Naive thymus-derived CD8-positive, alpha-beta T cell (primary cell): ENCODE results near the gene IPO7. TPM values are rescaled to one million over a fixed set of nuclear protein-coding genes. Genes with fewer than 3 reads are reported as not detected.
A peak's percentile ranks its signal among the peaks of the same experiment; 100 is the strongest.
"Not testable (repeated sequence)": the region's sequence is repeated elsewhere in the genome, so short reads cannot be mapped to it uniquely, and the experiment has no call there.

ENCODE experiments used
- ATAC-seq, 2 donors: fragments of 150-1000 bp; cut with Tn5 transposase in 1 of 2; sonication (Bioruptor Pico), chemical (Tn5 transposase) in 1 of 2; 1 replicate in 1 of 2; 2 replicates in 1 of 2; pipeline ENCODE4 v1.10.0; 2021; ENCODE audit warnings: mild to moderate bottlenecking in 2 of 2, moderate library complexity in 2 of 2
- POLR2A ChIA-PET: fragments of 350-600 bp; sonication (Branson Sonifier 250); formaldehyde crosslinking; loops from one replicate; lab custom pipeline; 2021; ENCODE audit warnings: antibody characterized with exemption; lab: Charles Lee
- DNase-seq, 10 donors: peaks; one replicate each; pipeline versions ENCODE4 v3.0.0 to v3.0.0-alpha.2; 2020 to 2022
- H3K27ac Mint-ChIP-seq, 10 donors: one replicate each; pipeline ENCODE4 v1.8.0; 2020 to 2022; ENCODE audit warnings: mild to moderate bottlenecking in 10 of 10, mixed read lengths in 10 of 10, moderate library complexity in 4 of 10, inconsistent platforms in 1 of 10
- H3K27me3 Mint-ChIP-seq, 5 donors: one replicate each; pipeline ENCODE4 v1.8.0; 2021 to 2022; ENCODE audit warnings: mixed read lengths in 5 of 5
- H3K36me3 Mint-ChIP-seq, 3 donors: one replicate each; pipeline ENCODE4 v1.8.0; 2020 to 2022; ENCODE audit warnings: mixed read lengths in 3 of 3, mild to moderate bottlenecking in 2 of 3, inconsistent platforms in 1 of 3
- H3K4me1 Mint-ChIP-seq, 4 donors: one replicate each; pipeline ENCODE4 v1.8.0; 2021 to 2022; ENCODE audit warnings: mixed read lengths in 4 of 4
- H3K4me3 Mint-ChIP-seq, 10 donors: one replicate each; pipeline ENCODE4 v1.8.0; 2020 to 2022; ENCODE audit warnings: mild to moderate bottlenecking in 10 of 10, mixed read lengths in 10 of 10, moderate library complexity in 6 of 10, inconsistent platforms in 1 of 10
- H3K9me3 Mint-ChIP-seq, 9 donors: one replicate each; pipeline ENCODE4 v1.8.0; 2020 to 2022; ENCODE audit warnings: mixed read lengths in 9 of 9, mild to moderate bottlenecking in 3 of 9, inconsistent platforms in 1 of 9, moderate library complexity in 1 of 9
- polyA plus RNA-seq, 3 donors: library from polyadenylated mRNA; unstranded; fragments of 300-500 nt; fragmentation: Illumina TruSeq; gene quantifications; one replicate each; pipeline ENCODE4 v1.2.3, GENCODE V29; 2021
- total RNA-seq, 8 experiments: library from RNA in 2 of 8; stranded (reverse) in 2 of 8; gene quantifications; one replicate each; pipeline ENCODE4 v1.2.3 and lab custom pipeline; 2021 to 2026

Gene IPO7
- total RNA-seq (10 to 100 TPM; 66.9 to 73.7 TPM), polyA plus RNA-seq (10 to 100 TPM in 1 of 3 donors, 1 to 10 TPM in 2; 3.7 to 11.2 (median 5.9) TPM), total RNA-seq (lab: John Stamatoyannopoulos, UW) (115 to 395 (median 145) reads per million in 6 experiments)

- H3K4me3 Mint-ChIP-seq = peak within 1 kb of the TSS; percentile 90 to 97 (median 96)
- H3K4me1 Mint-ChIP-seq = peaks cover 10 to 41% (median 39%) of the 10 kb centered on the region in 4 donors
- H3K9me3 Mint-ChIP-seq = no peaks in the 10 kb centered on the region
- peak; percentile 75 to 91 (median 84) for DNase-seq
- H3K27me3 Mint-ChIP-seq = no peaks in the 10 kb centered on the region
- H3K36me3 Mint-ChIP-seq = peaks cover 0 to 19% (median 2%) of the 10 kb centered on the region in 3 donors
- peak; percentile 98 to 99 for ATAC-seq
- POLR2A ChIA-PET = interaction anchor here (0.9 to 2.5 kb wide), 11 partner anchors 10 to 702 kb away, joined by 3 to 22 read pairs (median 4); partner anchors contain the start of genes RPL27A, TMEM41B, TRIM66 and ZNF143
- peak within 1 kb of the TSS; percentile 81 to 98 (median 94) for H3K27ac Mint-ChIP-seq
Observed at GRCh38 chr11:9384535-9385326, at the start of gene IPO7. Gene IPO7 (plus strand): TSS chr11:9384652. CDS start chr11:9384764, 112 bp downstream.

GRCh38 chr11:9341638-9342178 lies 42.7 kb upstream of the IPO7 start:
- DNase-seq (no peak), ATAC-seq (no peak)
- no peaks in the 10 kb centered on the region for H3K27me3 Mint-ChIP-seq
- POLR2A ChIA-PET = no interaction called here
- H3K4me1 Mint-ChIP-seq = peaks cover 8 to 12% (median 11%) of the 10 kb centered on the region in 4 donors
- H3K4me3 Mint-ChIP-seq = no peak overlapping the region
- H3K27ac Mint-ChIP-seq = no peak overlapping the region
- H3K36me3 Mint-ChIP-seq = no peaks in the 10 kb centered on the region
- no peaks in the 10 kb centered on the region for H3K9me3 Mint-ChIP-seq

- H3K4me1 Mint-ChIP-seq = peaks cover 17 to 34% (median 26%) of the 10 kb centered on the region in 4 donors
- no peaks in the 10 kb centered on the region for H3K27me3 Mint-ChIP-seq
- H3K4me3 Mint-ChIP-seq = no peak overlapping the region
- peak in 1 of 10 donors; percentile 6 for DNase-seq
- ATAC-seq = peak in 1 of 2 donors; percentile 58
- H3K27ac Mint-ChIP-seq = peak overlapping the region in 8 of 10 donors; percentile 5 to 54 (median 30)
- no peaks in the 10 kb centered on the region for H3K36me3 Mint-ChIP-seq
- POLR2A ChIA-PET = no interaction called here
- peaks cover 0 to 3% (median 0%) of the 10 kb centered on the region in 9 donors for H3K9me3 Mint-ChIP-seq
Observed at GRCh38 chr11:9344061-9344680, 40.3 kb upstream of the IPO7 start.

GRCh38 chr11:9347100-9347499 lies 37.4 kb upstream of the IPO7 start:
- Mint-ChIP-seq H3K9me3 (peaks cover 0 to 3% (median 0%) of the 10 kb centered on the region in 9 donors), H3K4me3 (peak overlapping the region in 4 of 10 donors; percentile 0 to 8 (median 3)), H3K27me3 (peaks cover 0 to 3% (median 0%) of the 10 kb centered on the region in 5 donors), H3K36me3 (no peaks in the 10 kb centered on the region), H3K27ac (peak overlapping the region in 4 of 10 donors; percentile 7 to 48 (median 18)), H3K4me1 (peaks cover 19 to 35% (median 26%) of the 10 kb centered on the region in 4 donors)
- POLR2A ChIA-PET = interaction anchor here (0.7 kb wide), 1 partner anchor 40 kb away, joined by 3 read pairs; no protein-coding TSS in a partner anchor
- ATAC-seq (peak; percentile 41 to 82), DNase-seq (peak in 4 of 10 donors; percentile 10 to 25 (median 14))

GRCh38 chr11:9347779-9348178 lies 36.7 kb upstream of the IPO7 start:
- Mint-ChIP-seq H3K4me1 (peaks cover 19 to 35% (median 26%) of the 10 kb centered on the region in 4 donors), H3K27ac (peak overlapping the region in 1 of 10 donors; percentile 27), H3K4me3 (peak overlapping the region in 1 of 10 donors; percentile 30)
- not testable (repeated sequence) for H3K36me3 Mint-ChIP-seq, H3K9me3 Mint-ChIP-seq, ATAC-seq, DNase-seq, H3K27me3 Mint-ChIP-seq
- POLR2A ChIA-PET = interaction anchor here (0.6 to 0.7 kb wide), 2 partner anchors 40 to 112 kb away, joined by 3 to 4 read pairs; no protein-coding TSS in a partner anchor

- DNase-seq = no peak
- POLR2A ChIA-PET = interaction anchor here (1.0 kb wide), 1 partner anchor 58 kb away, joined by 3 read pairs; no protein-coding TSS in a partner anchor
- H3K4me3 Mint-ChIP-seq = no peak overlapping the region
- peaks cover 0 to 3% (median 0%) of the 10 kb centered on the region in 9 donors for H3K9me3 Mint-ChIP-seq
- H3K27ac Mint-ChIP-seq = peak overlapping the region in 1 of 10 donors; percentile 62
- H3K4me1 Mint-ChIP-seq = peaks cover 11 to 23% (median 16%) of the 10 kb centered on the region in 4 donors
- ATAC-seq = no peak
- peaks cover 0 to 3% (median 0%) of the 10 kb centered on the region in 5 donors for H3K27me3 Mint-ChIP-seq
- H3K36me3 Mint-ChIP-seq = no peaks in the 10 kb centered on the region
Observed at GRCh38 chr11:9351321-9351881, 33.1 kb upstream of the IPO7 start.

- peaks cover 0 to 3% (median 0%) of the 10 kb centered on the region in 4 donors for H3K4me1 Mint-ChIP-seq
- no peaks in the 10 kb centered on the region for H3K36me3 Mint-ChIP-seq
- no peaks in the 10 kb centered on the region for H3K9me3 Mint-ChIP-seq
- POLR2A ChIA-PET = interaction anchor here (0.6 kb wide), 1 partner anchor 28 kb away, joined by 3 read pairs; no protein-coding TSS in a partner anchor
- DNase-seq (no peak), ATAC-seq (no peak)
- no peak overlapping the region for H3K4me3 Mint-ChIP-seq
- H3K27me3 Mint-ChIP-seq = no peaks in the 10 kb centered on the region
- H3K27ac Mint-ChIP-seq = no peak overlapping the region
Observed at GRCh38 chr11:9357041-9357440, 27.4 kb upstream of the IPO7 start.

GRCh38 chr11:9360862-9361622 lies 23.4 kb upstream of the IPO7 start:
- peaks cover 0 to 31% (median 9%) of the 10 kb centered on the region in 4 donors for H3K4me1 Mint-ChIP-seq
- DNase-seq, ATAC-seq, H3K4me3 Mint-ChIP-seq, H3K9me3 Mint-ChIP-seq, H3K36me3 Mint-ChIP-seq, H3K27me3 Mint-ChIP-seq, H3K27ac Mint-ChIP-seq, POLR2A ChIA-PET: not testable (repeated sequence)

GRCh38 chr11:9362393-9362863 lies 22.0 kb upstream of the IPO7 start:
- H3K27me3 Mint-ChIP-seq = no peaks in the 10 kb centered on the region
- H3K36me3 Mint-ChIP-seq = no peaks in the 10 kb centered on the region

GRCh38 chr11:9363954-9364912 lies 20.2 kb upstream of the IPO7 start:
- peak; percentile 50 to 80 (median 62) for DNase-seq
- H3K9me3 Mint-ChIP-seq = no peaks in the 10 kb centered on the region
- H3K36me3 Mint-ChIP-seq = no peaks in the 10 kb centered on the region
- H3K27me3 Mint-ChIP-seq = no peaks in the 10 kb centered on the region
- peak overlapping the region; percentile 78 to 94 (median 88) for H3K27ac Mint-ChIP-seq
- POLR2A ChIA-PET = interaction anchor here (0.6 to 2.5 kb wide), 9 partner anchors 9 to 164 kb away, joined by 3 to 19 read pairs (median 4); partner anchors contain the start of genes IPO7 and ZNF143
- H3K4me1 Mint-ChIP-seq = peaks cover 0 to 31% (median 9%) of the 10 kb centered on the region in 4 donors
- H3K4me3 Mint-ChIP-seq = peak overlapping the region; percentile 80 to 91 (median 84)
- ATAC-seq = peak; percentile 91 to 95

More at GRCh38 chr11:9362393-9362863, 22.0 kb upstream of the IPO7 start:
- ATAC-seq = no peak
- H3K27ac Mint-ChIP-seq = peak overlapping the region in 9 of 10 donors; percentile 11 to 86 (median 28)
- POLR2A ChIA-PET = interaction anchor here (0.7 kb wide), 1 partner anchor 16 kb away, joined by 4 read pairs; no protein-coding TSS in a partner anchor
- H3K4me3 Mint-ChIP-seq = peak overlapping the region in 1 of 10 donors; percentile 91
- H3K9me3 Mint-ChIP-seq = no peaks in the 10 kb centered on the region
- no peak for DNase-seq
- peaks cover 0 to 31% (median 9%) of the 10 kb centered on the region in 4 donors for H3K4me1 Mint-ChIP-seq
